SH-SY5Y (cell line): Measurements from ENCODE around the gene MYRF.

Source experiments
- GATA2 ChIP-seq: IDR thresholded peaks from 2 replicates; pipeline ENCODE4 v1.6.1; 2011; ENCODE audit warnings: mild to moderate bottlenecking, low read depth, low read length
- GATA3 ChIP-seq: IDR thresholded peaks from 2 replicates; pipeline ENCODE4 v1.6.1; 2011; ENCODE audit warnings: low read depth, mild to moderate bottlenecking, low read length, moderate library complexity

GRCh38 chr11:61811831-61812230 lies 59.4 kb downstream of the MYRF start:
- no peak for TF ChIP-seq GATA2
- TF ChIP-seq GATA3, result no peak
